ENCODE results near the gene TBX6.

The TBX6 gene

DNA sequence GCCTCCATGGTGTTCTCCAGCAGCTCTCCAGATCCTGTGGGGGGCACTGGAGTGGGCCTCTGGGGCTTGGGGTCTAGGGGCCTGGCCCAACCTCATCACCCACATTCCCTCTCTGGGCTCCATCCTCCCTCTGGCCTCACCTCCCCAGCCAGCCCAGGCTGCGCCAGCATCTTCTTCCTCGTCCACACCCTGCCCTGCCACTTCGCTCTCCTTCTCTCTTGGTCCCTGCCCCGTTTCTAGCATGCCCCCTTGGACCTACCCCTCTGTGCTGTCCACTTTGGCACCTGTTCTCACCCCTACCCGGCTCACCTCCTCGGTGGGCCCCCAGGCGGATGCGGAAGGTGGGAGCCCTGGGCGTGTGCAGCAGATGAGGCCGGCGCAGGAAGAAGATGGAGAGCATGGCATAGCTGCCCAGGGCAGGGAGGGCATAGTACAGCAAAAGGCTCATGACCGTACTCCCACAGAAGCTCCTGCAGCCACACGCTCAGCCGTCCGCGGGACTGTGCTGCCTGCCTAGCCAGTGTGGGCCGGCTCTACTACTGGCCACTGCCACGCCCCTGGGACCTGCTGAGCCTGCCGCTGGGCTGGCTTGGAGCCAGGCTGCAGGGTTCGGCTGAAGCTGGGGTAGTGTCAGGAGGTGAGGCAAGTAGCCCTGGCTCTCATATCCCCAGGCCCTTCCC lies 21.4 kb upstream of the TBX6 start, which contains the start of gene GDPD3:
Gene GDPD3, minus strand, starts transcription at position 507 of the 680 bp plus-strand sequence. Its CDS starts 59 bp downstream, at position 448.
- no peak for DNase-seq

DNA sequence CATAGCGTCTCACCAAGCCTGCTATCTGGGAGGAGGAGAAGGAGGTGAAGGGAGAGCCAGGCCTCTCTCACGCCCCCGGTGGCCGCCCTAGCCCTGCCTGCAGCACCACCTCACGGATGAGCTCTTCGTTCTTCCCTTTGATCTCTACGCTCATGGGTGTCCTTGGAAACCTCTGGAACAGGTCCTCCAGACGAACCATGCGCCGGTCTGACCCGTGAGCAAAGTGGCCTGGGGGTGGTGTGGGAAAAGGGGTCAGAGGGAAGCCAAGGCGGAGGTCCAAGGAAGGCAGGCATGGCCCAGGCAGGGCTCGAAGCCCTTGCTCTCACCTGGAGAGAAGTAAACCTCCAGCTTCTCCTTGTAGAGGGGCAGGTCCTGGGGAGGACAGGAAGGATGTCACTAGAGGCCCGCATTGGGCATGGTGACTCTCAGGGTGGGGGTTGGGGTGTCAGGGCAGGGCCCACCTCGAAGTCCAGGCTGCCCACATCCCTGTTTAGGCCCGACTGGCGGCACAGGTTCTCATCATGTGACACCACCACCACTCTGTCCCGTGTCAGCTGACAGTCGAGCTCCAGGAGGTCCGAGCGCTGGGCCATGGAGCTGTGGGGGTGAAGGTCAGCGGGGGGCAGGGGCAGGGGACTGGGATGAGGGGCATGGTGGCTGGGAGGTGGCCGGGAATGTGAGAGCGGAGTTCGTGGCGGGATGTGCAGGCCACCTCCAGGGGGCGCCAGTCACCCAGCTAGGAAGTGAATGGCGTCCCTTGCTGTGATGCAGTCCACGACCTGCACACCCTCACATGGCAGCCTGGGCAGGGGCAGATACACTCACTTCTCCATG lies 20.7 kb upstream of the TBX6 start:
- peak in 5 of 6 experiments; percentile 16 to 47 (median 24) for DNase-seq

DNA sequence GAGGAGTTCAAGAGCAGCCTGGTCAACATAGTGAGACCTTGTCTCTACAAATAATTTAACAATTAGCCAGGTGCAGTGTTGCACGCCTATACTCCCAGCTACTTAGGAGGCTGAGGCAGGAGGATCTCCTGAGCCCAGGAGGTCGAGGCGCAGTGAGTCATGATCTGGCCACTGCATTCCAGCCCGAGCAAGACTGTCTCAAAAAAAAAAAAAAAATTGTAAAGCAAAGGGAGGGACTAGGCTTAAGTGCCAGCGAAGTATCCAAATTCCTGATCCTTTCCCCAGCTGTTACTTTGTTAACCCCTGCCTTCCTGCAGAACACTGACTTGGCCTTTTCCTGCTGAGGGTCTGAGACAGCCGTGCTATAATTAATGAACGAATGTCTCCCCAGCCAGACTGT lies 18.9 kb upstream of the TBX6 start:
- no peak for DNase-seq

DNA sequence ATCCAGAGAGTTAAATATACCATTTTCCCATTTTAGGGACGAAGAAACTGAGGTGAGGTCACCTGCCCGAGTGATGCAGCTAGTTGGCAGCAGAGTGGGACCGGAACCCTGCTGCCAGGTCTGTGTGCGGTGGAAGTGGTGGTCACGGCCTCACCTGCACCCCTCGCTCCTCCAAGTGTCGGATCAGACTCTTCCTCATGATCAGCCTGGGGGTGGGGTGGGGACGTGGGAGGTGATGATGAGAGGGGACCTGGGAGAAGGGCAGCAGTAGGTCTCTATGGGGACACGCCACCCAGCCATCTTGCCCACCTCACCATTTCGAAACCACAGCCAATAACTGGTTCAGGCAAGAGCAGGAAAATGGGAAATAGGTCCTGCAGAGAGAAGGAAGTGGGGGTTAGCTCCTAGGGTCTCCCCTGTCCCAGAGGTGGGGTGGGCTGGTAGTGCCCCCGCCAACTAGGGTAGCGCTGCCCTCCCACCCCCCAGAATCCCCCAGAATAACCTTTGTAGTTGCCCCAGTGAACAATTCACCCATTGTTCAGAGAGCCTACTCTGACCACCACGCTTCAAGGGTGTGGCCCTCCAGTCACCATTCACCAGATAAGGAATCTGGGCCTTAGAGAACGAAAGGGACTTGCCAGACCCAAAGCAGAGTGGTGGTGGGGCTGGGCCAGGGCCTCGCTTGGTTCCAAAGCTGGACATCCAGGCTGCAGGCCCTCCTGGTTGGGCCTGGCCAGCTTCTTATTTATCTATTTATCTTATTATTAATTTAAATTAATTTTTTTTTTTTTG lies 16.5 kb upstream of the TBX6 start:
- DNase-seq, result no peak

DNA sequence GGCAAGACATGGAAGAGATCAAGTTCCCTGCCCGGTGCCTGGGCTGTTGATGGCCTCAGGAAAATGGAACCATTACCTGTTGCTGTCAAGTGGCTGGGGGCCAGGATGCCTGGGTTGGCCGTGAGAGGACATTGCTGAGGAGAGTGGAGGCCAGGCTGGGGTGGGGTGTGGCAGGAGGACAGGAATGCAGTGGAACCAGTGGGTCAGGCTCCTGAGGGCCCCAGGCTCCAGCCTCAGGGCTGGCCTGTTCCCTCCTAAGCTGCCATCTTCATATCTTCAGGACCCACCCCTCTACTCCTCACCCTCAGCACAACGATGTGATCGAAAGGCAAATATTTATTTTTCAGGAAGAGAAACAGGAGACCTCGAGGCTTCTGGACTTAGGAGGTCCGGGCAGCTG lies 12.8 kb upstream of the TBX6 start:
- no peak for DNase-seq

DNA sequence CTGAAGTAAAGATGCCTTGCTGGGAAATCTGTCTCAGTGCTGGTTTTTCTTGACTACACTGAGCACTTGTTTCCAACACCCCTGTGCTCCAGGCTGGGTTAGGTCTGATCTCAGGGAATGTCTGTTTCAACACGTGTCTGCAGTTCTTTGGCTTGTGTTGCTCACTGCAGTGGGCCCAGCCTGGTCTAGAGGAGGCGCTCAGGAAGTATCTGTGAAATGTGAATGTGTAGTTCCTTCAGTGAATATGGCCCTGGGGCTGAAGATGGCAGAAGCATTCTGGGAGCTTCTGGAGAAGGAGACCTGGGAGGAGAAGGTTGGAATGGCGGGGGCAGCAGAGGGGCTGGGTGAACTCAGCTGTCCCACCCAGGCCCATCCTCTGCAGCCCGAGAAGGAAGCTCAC lies 12.4 kb upstream of the TBX6 start:
- DNase-seq, result no peak

DNA sequence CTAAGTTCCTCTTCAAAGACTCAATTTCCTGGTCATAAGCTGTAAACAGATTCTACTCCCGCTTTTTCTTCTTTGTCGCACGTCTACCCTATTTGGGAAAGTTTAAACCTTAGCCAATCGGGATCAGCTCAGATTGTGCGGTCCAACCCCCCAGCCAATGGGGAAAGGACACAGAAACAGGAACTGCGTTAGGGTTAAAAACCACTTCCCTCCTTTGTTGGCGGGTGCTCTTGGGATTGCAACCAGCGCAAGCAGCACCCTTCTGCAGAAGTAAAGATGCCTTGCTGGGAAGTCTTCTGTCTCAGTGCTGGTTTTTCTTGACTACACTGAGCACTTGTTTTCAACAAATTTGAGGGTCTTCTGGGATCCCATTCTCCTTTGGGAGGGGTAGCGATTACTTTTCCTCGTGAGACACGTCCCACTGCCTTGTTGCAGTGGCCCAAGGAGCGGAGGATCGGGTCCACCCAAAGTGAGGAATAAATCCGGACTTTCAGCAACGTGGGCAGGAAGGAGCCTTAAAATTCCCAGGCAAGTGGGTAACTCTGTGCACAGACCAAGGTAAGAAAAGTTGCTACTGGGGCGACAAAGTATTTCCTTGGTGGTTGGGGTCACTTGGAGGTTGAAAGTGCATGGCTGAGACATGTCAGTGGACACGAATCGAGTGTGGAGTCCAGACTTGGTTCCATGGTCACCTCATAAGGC lies 5.3 kb upstream of the TBX6 start:
- DNase-seq, result peak in 3 of 6 experiments; percentile 25 to 66 (median 38)

DNA sequence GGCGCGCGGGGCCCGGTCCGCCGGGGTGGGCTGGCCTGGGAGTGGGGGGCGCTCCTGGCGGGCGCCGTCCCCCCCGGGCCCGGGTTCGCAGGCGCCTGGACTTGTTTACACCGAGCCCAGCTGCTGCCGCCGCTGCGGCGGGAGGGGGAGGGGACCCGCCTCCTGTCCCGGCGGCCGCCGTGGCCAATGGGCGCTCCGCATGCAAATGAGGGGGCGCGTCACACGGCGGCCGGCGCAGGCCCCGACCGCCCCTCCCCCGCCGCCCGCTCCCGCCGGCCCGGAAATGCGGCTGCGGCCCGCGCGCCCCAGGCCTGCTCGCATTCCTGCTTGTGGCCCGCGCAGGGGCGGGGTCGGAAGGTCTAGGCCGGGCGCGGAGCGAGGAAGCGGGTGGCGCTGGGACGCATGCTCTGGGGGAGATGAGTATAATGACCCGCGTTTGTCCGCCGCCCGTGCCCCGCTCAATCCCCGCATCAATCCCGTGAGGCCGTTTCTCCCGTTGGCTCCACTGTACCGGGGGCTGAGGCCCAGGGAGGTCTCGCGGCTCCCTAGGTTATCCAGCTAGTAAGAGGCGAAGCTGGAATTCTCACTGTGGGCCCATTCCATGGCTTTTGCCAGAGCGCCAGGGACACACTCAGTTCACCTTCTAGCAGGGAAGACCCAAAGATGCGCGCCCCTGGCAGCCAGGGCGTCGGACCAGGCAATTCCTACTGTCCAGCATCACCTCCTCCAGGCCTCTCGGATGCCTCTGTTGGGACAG lies 4.6 kb upstream of the TBX6 start, which contains the start of gene YPEL3:
Gene YPEL3, minus strand, starts transcription at position 109 of the 757 bp plus-strand sequence. CDS start 731 bp downstream, outside the sequence.
- DNase-seq, result peak; percentile 74 to 87 (median 84)

DNA sequence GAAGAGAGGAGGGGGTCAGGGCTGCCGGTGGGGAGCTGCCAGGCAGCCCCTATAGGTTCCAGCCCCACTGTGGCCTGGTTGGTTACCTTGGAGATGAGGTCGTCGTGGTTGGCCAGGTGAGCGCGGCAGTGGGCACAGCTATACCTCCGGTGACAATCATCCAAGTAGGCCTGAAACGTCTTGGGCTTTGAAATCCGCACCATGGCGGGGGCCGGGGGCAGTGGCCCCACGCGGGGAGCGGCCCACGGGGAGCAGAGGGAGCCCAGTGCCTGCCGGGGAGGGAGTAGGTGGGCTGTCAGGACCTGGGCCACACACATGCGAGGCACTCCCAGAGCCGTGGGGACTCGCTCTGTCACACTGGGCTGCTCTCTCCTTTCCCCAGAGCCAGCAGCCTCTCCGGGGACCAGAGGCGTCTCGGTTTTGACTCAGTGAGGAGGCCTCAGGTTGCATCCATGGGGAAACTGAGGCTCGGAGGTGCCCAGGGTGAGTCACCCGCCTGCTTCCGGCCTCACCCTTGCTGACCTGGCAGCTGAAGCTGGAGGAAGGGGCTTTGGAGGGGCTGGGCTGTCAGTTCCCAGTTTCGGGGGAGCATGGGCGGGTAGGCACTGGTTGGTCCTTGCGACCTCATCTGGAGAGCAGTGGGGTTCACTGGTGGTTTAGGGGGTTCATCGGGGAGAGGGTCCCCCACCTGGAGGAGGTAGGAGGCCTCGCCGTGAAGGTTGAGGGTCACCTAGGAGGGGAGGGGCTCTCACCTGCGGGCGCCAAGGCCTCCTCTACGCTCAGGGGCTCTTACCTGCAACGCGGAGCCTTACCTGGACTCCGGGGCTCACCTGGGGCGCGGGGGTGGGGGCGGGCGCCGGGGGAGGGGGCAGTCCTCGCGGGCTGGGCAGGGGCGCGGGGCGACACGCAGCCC lies 3.7 kb upstream of the TBX6 start:
- peak; percentile 12 to 52 (median 28) for DNase-seq

DNA sequence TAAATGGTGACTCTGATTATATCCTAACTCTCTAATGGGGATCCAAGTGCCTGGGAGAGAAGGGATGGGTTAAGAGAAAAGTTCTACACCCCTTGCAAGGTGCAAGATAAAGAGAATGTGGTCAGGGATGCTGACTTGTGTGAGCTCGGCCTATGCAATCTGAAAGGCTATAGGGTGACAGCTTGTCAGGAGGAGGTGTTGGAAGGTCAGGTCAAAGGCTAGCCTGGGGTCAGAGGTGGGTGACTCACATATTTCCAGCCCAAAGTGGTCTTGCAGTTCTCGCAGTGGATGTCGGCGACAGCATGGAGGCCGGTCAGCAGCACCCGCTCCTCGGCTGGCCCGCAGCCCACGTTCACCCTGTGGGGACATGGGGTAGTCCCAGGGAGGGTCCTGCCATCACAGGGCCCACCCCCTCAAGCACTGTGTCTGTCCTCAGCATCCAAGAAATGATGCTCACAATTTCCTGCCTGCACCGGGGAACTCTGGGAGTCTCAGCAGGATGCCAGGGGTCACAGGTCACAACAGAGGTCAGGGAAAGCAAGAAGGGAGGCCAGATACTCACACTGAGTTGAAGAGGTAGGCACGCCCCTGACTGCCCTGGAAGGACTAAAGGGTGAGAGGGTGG lies 2.9 kb upstream of the TBX6 start:
- no peak for DNase-seq

DNA sequence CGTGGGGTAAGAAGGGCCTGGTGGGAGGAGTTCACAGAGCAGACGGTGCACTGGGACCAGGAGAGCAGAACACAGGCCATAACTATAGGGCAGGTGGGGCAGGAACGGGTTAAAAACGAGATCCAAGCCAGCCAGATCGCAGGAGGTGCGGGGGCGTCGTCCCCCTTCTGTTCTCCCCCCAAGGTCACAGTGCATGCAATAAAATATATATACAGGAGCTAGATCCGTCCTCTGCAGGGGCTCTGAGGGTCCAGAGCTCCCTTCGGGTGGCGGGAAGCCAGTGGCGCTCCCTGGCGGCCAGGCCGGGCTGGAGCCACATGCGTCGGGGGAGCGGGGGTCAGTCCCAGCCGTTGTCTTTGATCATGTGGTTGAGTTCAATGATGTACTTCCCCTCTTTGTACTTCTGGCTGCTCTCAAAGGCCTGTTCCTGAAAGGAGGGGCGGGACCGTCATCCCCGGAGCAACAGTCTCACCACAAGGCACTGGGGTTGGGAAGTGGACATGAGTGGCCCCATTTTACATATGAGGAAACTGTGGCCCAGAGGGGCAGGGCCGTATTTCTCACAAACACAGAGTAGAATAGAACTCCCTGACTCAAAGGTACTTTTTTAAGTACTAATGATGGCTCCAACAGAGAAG lies 768 bp upstream of the TBX6 start:
- DNase-seq, result peak; percentile 34 to 66 (median 51)

DNA sequence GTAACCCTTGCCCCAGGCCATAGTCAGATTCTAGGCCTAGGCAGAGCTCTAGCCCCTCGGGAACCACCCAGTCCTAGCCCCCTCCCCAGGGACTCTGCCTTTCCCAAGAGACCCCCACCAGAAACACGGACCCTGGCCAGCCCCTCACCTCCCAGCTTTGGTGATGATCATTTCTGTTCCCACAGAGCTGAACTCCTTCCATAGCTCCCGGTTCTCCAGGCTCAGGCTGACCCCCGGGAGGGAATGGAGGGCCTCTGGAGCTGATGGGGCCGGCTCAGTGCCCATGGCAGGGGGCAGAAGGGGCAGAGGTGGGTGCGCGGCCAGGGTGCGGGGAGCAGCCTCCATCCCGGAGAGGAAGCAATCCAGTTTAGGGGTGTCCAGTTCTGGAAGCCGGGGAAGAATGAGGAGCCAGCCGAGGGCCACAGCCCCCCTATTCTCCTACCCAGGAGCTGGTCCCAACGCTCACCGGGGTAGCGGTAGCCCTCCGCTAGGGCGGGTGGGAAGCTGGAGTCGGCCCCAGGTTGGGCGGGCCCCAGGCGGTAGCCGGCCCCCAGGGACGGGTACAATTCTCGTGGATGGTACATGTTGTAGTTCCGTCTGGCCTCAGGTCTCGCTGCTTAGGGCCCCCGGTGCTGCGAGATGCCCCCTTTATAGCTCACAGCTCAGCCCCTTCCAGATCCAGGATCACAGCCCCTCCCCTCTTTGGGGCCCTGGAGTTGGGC lies 953 bp downstream of the TBX6 start:
- DNase-seq, result no peak

DNA sequence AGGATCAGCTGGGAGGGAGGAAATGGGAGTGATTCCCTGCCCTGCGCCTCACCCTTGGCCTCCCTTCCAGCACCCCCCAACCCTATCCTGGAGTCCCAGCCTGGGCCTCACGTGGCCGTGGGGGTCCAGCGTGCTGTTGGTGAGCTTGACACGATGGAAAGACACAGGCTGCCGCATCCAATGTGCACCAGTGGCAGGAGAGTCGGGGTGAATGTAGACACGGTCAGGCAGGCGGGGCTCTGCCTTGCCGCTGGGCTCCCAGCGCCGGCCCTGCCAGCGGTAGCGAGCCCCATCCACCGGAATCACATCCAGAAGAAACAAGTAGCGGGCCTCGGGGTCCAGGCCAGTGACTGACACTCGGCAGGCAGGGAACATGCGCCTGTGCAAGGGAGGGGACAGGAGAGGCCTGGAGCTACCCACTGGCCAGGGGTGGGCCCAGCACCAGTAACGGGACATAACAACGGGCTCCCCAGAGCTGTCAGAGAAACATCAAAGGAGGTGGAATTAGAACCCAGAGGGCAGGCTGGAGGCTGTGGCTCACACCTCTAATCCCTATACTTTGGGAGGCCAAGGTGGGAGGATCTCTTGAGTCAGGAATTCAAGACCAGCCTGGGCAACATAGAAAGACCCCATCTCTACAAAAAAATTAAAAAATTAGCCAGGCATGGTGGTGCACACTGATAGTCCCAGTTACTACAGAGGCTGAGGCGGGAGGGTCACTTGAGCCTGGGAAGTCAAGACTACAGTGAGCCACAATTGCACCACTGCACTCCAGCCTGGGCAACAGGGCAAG lies 2.7 kb downstream of the TBX6 start:
- no peak for DNase-seq

DNA sequence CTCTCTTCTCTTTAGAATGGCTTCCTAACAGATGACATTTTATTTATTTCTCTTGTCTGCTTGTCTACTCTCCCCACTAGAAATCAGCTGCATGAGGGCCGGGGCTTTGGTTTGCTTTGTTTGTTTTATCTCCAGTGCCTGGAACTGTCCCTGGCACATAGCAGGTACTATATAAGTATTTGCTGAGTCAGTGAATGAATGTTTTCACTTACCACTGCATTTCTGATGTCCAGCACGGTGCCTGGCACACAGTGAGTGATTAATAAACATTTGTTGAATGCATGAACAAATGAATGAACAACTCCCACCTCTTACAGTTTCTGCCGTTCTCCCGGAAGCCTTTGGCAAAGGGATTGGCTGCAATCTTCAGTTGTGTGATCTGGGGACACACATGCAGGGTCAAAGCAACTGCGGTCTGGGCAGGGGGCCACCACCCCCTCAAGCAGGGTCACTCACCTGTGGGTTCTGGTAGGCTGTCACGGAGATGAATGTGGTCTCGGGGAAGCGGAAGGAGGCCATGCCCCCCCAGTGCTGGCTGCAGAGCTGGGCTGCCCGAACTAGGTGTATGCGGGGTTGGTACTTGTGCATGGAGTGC lies 3.4 kb downstream of the TBX6 start:
- DNase-seq, result no peak

DNA sequence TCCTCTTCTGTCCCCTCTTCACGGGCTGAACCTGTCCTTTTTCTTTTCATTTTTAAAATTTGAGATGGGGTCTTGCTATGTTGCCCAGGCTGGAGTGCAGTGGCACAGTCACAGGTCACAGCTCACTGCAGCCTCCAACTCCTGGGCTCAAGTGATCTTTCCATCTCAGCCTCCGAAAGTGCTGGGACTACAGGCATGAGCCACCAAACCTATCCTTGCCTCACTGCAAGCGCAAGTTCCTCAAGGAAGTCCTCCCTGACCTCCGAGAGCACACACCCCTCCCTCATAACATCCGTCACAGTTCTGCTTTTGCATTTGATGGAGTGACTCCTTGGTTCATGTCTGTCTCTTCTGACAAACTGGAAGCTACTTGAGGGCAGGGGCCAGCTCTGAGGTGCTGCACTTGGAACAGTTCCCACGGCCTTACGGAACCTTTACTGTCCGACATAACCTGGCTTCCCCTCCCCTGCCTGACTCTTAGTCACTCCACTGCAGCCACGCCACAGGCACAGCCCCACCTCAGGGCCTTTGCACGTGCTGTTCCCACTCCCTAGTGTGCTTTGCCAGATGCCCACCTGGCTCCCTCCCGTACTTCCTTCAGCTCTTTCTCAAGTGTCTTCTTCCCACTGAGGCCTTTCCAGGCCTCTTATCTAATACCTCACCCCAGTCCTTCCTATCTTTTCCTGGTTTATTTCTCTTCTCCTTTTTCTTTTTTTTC lies 4.4 kb downstream of the TBX6 start:
- DNase-seq, result no peak

DNA sequence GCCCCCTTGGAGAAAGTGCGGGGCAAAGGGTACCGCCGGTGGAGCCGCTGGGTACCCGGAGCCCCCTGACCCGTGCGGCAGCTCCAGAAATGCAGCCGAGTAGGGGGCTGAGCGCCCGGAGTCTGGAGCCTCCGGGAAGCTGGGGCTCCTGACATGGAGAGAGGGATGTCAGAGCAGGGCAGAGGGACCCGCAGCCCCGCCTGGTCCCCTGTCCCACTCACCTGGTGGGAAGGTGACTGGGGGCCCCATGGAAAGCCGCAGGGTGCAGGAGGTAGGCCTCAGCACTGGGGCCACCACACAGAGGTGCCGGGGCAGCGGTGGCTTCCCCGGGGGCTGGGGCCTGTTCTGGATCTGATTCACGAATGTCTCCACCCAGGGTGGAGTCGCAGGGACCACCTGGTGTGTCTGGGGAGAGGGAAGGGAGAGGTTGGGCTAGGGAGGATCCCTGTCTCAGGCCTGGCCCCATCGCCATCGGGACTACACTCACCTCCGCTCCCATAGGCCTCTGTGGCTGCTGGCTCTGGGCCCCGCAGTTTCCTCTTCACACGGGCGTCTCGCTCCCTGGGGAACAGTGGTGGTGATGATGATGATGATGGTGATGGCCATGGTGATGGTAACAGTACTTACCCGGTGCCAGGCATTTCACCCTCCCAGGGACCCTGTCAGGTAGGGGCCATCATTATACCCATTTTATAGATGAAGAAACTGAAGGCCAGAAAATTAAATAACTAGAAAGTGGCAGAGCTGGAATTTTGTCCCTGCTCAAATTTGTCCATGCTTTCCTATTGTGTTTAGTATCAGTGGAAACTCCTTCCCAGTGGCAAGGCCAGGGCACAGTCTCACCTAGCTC lies 5.2 kb downstream of the TBX6 start:
- no peak for DNase-seq
